ENCODE results near the gene EPGN.

DNA sequence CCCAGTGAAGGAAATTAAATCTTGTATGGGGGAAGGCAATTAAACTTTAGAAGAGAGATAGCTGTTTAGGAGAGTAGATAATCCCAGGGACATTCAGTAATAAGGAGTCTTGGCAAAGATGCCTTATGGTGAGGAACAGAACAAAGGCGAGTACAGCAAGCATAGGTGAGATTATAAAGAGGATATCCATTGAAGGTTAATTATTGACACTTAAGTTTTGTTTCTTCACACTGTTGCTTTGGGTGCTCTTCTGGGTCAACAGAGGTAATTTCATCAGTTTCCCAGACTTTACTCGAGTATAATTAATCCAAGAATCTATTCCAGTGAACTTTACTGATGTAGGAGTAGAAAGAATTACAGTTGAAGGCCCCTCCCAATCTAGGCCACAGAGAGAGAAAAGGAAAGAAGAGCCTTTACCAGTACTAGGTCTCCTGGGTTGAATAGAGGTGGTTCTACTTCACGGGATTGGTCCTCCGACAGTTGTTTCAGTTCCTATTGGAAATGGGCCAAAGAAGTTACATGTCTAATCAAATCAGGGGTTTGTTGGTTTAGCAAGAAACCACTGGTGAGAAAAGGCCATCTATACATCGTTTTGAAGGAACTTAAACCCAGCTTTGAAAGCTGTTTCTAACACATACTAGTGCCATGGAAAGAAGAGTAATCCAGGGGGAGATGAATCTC, 27.2 kb downstream of the EPGN start:
- TF ChIP-seq ZNF354C (tag by site-specific recombination; IDR thresholded peaks at IDR 0.05; ENCODE audit: borderline replicate concordance, low read depth), result no peak
- no peak for TF ChIP-seq ZNF138 (tag by site-specific recombination; IDR thresholded peaks at IDR 0.05; ENCODE audit: borderline replicate concordance)
- TF ChIP-seq, protein P1, sequence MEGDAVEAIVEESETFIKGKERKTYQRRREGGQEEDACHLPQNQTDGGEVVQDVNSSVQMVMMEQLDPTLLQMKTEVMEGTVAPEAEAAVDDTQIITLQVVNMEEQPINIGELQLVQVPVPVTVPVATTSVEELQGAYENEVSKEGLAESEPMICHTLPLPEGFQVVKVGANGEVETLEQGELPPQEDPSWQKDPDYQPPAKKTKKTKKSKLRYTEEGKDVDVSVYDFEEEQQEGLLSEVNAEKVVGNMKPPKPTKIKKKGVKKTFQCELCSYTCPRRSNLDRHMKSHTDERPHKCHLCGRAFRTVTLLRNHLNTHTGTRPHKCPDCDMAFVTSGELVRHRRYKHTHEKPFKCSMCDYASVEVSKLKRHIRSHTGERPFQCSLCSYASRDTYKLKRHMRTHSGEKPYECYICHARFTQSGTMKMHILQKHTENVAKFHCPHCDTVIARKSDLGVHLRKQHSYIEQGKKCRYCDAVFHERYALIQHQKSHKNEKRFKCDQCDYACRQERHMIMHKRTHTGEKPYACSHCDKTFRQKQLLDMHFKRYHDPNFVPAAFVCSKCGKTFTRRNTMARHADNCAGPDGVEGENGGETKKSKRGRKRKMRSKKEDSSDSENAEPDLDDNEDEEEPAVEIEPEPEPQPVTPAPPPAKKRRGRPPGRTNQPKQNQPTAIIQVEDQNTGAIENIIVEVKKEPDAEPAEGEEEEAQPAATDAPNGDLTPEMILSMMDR (tag by site-specific recombination; IDR thresholded peaks at IDR 0.05), result no peak
- TF ChIP-seq ZBTB8A (tag by site-specific recombination; IDR thresholded peaks at IDR 0.05), result no peak
- TF ChIP-seq PBX3 (CRISPR knock-in tag; IDR thresholded peaks at IDR 0.05), result no peak
- no peak for TF ChIP-seq ZNF416 (tag by site-specific recombination; IDR thresholded peaks at IDR 0.05)
- no peak for TF ChIP-seq ZBTB7A (tag by site-specific recombination; IDR thresholded peaks at IDR 0.05; ENCODE audit: low read depth)
- TF ChIP-seq SP2 (tag by site-specific recombination; IDR thresholded peaks at IDR 0.05), result no peak
- TF ChIP-seq ZNF169 (tag by site-specific recombination; IDR thresholded peaks at IDR 0.05), result no peak
- TF ChIP-seq, protein P2, sequence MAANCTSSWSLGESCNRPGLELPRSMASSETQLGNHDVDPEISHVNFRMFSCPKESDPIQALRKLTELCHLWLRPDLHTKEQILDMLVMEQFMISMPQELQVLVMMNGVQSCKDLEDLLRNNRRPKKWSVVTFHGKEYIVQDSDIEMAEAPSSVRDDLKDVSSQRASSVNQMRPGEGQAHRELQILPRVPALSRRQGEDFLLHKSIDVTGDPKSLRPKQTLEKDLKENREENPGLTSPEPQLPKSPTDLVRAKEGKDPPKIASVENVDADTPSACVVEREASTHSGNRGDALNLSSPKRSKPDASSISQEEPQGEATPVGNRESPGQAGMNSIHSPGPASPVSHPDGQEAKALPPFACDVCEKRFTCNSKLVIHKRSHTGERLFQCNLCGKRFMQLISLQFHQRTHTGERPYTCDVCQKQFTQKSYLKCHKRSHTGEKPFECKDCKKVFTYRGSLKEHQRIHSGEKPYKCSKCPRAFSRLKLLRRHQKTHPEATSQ (tag by site-specific recombination; IDR thresholded peaks at IDR 0.05), result no peak
- TF ChIP-seq, protein P3, sequence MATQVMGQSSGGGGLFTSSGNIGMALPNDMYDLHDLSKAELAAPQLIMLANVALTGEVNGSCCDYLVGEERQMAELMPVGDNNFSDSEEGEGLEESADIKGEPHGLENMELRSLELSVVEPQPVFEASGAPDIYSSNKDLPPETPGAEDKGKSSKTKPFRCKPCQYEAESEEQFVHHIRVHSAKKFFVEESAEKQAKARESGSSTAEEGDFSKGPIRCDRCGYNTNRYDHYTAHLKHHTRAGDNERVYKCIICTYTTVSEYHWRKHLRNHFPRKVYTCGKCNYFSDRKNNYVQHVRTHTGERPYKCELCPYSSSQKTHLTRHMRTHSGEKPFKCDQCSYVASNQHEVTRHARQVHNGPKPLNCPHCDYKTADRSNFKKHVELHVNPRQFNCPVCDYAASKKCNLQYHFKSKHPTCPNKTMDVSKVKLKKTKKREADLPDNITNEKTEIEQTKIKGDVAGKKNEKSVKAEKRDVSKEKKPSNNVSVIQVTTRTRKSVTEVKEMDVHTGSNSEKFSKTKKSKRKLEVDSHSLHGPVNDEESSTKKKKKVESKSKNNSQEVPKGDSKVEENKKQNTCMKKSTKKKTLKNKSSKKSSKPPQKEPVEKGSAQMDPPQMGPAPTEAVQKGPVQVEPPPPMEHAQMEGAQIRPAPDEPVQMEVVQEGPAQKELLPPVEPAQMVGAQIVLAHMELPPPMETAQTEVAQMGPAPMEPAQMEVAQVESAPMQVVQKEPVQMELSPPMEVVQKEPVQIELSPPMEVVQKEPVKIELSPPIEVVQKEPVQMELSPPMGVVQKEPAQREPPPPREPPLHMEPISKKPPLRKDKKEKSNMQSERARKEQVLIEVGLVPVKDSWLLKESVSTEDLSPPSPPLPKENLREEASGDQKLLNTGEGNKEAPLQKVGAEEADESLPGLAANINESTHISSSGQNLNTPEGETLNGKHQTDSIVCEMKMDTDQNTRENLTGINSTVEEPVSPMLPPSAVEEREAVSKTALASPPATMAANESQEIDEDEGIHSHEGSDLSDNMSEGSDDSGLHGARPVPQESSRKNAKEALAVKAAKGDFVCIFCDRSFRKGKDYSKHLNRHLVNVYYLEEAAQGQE (tag by site-specific recombination; IDR thresholded peaks at IDR 0.05), result no peak
- TF ChIP-seq ZNF704 (tag by site-specific recombination; IDR thresholded peaks at IDR 0.05), result no peak
- no peak for TF ChIP-seq ZNF157 (tag by site-specific recombination; IDR thresholded peaks at IDR 0.05)
- TF ChIP-seq, protein P4, sequence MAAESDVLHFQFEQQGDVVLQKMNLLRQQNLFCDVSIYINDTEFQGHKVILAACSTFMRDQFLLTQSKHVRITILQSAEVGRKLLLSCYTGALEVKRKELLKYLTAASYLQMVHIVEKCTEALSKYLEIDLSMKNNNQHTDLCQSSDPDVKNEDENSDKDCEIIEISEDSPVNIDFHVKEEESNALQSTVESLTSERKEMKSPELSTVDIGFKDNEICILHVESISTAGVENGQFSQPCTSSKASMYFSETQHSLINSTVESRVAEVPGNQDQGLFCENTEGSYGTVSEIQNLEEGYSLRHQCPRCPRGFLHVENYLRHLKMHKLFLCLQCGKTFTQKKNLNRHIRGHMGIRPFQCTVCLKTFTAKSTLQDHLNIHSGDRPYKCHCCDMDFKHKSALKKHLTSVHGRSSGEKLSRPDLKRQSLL (tag by site-specific recombination; IDR thresholded peaks at IDR 0.05), result no peak

Data from HEK293 (cell line).